Measurements from ENCODE around the gene ARID1A.

ARID1A gene

GRCh38 chr1:26761217-26761616 is 65.4 kb downstream of the ARID1A start:
- ATAC-seq (no peak), DNase-seq (no peak)

GRCh38 chr1:26767714-26768113 is 71.9 kb downstream of the ARID1A start:
- peak; percentile 24 for DNase-seq
- ATAC-seq, result peak; percentile 76

GRCh38 chr1:26768755-26769154 is 72.9 kb downstream of the ARID1A start:
- ATAC-seq, result no peak
- no peak for DNase-seq

GRCh38 chr1:26771285-26771642 is 75.4 kb downstream of the ARID1A start:
- no peak for ATAC-seq
- DNase-seq, result no peak

GRCh38 chr1:26771643-26772321 is 76.0 kb downstream of the ARID1A start:
- peak; percentile 78 for ATAC-seq

GRCh38 chr1:26772687-26773086 is 76.9 kb downstream of the ARID1A start:
- no peak for ATAC-seq
- DNase-seq, result no peak

More at GRCh38 chr1:26771643-26772321, 76.0 kb downstream of the ARID1A start:
- DNase-seq, result peak; percentile 25

GRCh38 chr1:26774462-26774861 is 78.6 kb downstream of the ARID1A start:
- no peak for ATAC-seq
- DNase-seq, result no peak

- ATAC-seq, result no peak
Observed at GRCh38 chr1:26775666-26776065, 79.9 kb downstream of the ARID1A start.

GRCh38 chr1:26779098-26779668 is 83.4 kb downstream of the ARID1A start:
- no peak for ATAC-seq
- no peak for DNase-seq

More at GRCh38 chr1:26775666-26776065, 79.9 kb downstream of the ARID1A start:
- no peak for DNase-seq

- ATAC-seq, result no peak
- no peak for DNase-seq
Observed at GRCh38 chr1:26780344-26780957, 84.6 kb downstream of the ARID1A start.

GRCh38 chr1:26781206-26781825 is 85.5 kb downstream of the ARID1A start:
- DNase-seq (no peak), ATAC-seq (peak; percentile 30)

GRCh38 chr1:26782521-26783212 is 86.9 kb downstream of the ARID1A start:
- no peak for DNase-seq
- ATAC-seq, result no peak

- DNase-seq (no peak), ATAC-seq (no peak)
Observed at GRCh38 chr1:26783646-26784022, 87.8 kb downstream of the ARID1A start.

GRCh38 chr1:26784023-26784871 is 88.4 kb downstream of the ARID1A start:
- ATAC-seq (no peak), DNase-seq (no peak)

- no peak for DNase-seq
- ATAC-seq, result no peak
Observed at GRCh38 chr1:26784886-26785285, 89.1 kb downstream of the ARID1A start.

GRCh38 chr1:26785611-26786436 is 90.0 kb downstream of the ARID1A start:
- DNase-seq (no peak), ATAC-seq (no peak)

GRCh38 chr1:26786437-26787380 is 90.9 kb downstream of the ARID1A start:
- ATAC-seq (peak; percentile 8), DNase-seq (peak; percentile 66)

GRCh38 chr1:26787381-26787705 is 91.5 kb downstream of the ARID1A start:
- DNase-seq, result peak; percentile 81

GRCh38 chr1:26787706-26788514 is 92.1 kb downstream of the ARID1A start, which contains the start of gene PIGV:
Gene PIGV, plus strand, starts transcription at chr1:26787950. Its CDS starts 2,866 bp downstream, at chr1:26790816.
- DNase-seq, result peak; percentile 91
- ATAC-seq, result peak; percentile 50

More at GRCh38 chr1:26787381-26787705, 91.5 kb downstream of the ARID1A start:
- ATAC-seq, result peak; percentile 67

Data from stimulated activated naive CD8-positive, alpha-beta T cell treated with anti-CD3 and anti-CD28 coated beads, Interleukin-15, Interleukin-2, amounts not matched to agents 100 U/mL and 50 U/mL, for 24 hours (primary cell).